ENCODE data around the gene ANGPTL2. TPM values are rescaled to one million over a fixed set of nuclear protein-coding genes. Genes with fewer than 3 reads are reported as not detected.

Gene ANGPTL2
- total RNA-seq, 4 donors from 2014 or later, result 17.3 to 21.3 (median 19.8) TPM

DNA sequence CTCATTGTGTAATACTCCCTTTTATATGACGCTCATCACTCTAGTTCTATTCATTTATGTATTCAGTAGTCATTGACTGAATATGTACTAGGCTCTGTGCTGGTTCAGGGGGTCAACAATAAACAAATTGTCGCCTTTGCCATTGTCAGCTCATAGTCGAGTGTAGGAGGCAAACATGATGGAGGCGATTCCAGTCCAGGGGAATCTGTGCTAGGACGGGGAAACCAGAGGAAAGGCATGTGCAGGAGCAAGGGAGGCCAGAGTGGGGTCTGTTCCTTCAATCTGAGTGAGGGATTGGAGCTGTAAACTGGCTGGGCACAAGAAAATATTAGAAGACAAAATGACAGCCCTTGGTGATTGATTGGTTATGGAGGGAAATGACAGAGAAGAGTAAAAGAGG, 83.9 kb downstream of the ANGPTL2 start:
- Histone ChIP-seq H3K9me3 (no peaks in the 10 kb centered on the region), H3K4me1 (peaks cover 9% of the 10 kb centered on the region), H3K36me3 (no peaks in the 10 kb centered on the region), H3K4me3 (no peak overlapping the region), H3K27me3 (no peaks in the 10 kb centered on the region), H3K27ac (no peak overlapping the region)
- 95% methylated on average over 5 of the region's 5 CpGs for WGBS
- TF ChIP-seq EP300 (IDR thresholded peaks at IDR 0.05) (no peak), POLR2A (IDR thresholded peaks at IDR 0.05) (no peak), POLR2AphosphoS5 (IDR thresholded peaks at IDR 0.05) (no peak)
- TF ChIP-seq, protein P1, sequence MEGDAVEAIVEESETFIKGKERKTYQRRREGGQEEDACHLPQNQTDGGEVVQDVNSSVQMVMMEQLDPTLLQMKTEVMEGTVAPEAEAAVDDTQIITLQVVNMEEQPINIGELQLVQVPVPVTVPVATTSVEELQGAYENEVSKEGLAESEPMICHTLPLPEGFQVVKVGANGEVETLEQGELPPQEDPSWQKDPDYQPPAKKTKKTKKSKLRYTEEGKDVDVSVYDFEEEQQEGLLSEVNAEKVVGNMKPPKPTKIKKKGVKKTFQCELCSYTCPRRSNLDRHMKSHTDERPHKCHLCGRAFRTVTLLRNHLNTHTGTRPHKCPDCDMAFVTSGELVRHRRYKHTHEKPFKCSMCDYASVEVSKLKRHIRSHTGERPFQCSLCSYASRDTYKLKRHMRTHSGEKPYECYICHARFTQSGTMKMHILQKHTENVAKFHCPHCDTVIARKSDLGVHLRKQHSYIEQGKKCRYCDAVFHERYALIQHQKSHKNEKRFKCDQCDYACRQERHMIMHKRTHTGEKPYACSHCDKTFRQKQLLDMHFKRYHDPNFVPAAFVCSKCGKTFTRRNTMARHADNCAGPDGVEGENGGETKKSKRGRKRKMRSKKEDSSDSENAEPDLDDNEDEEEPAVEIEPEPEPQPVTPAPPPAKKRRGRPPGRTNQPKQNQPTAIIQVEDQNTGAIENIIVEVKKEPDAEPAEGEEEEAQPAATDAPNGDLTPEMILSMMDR (IDR thresholded peaks at IDR 0.05), result no peak
- DNase-seq (ENCODE audit: low spot score in 2 of 2), result no peak

Other genes starting within 250 kb of the ANGPTL2 start
- gene RALGPS1, start 207.9 kb downstream of the ANGPTL2 start, total RNA-seq, result 10 to 100 TPM; 14.8 to 86.7 (median 21.4) TPM
- gene GARNL3, start 142.1 kb upstream of the ANGPTL2 start, total RNA-seq, result 10 to 100 TPM; 12.5 to 23.3 (median 18.4) TPM